GM12878 (cell line): ENCODE data around the gene ZNF668. TPM values are rescaled to one million over a fixed set of nuclear protein-coding genes. Genes with fewer than 3 reads are reported as not detected.
A peak's percentile ranks its signal among the peaks of the same experiment; 100 is the strongest.

ENCODE experiments used
- ATAC-seq: fragments of 200-7000 bp; cut with Tn5 transposase; 3 replicates; pipeline ENCODE4 v1.9.1; 2020; ENCODE audit warnings: mild to moderate bottlenecking, moderate library complexity
- BruUV-seq: library from RNA; stranded (reverse); fragments of 400-500 nt; replicated peaks from 2 replicates; lab custom pipeline; 2021; lab: Mats Ljungman, UMichigan
- CTCF ChIA-PET: fragments of 300-600 bp; sonication (Branson Sonifier 250); formaldehyde crosslinking; extraction: SDS; loops from one replicate; lab custom pipeline; 2021; ENCODE audit warnings: inconsistent platforms; lab: Yijun Ruan, JAX
- POLR2A ChIA-PET: fragments of 350-600 bp; formaldehyde crosslinking; extraction: SDS; loops from one replicate; lab custom pipeline; 2021; ENCODE audit warnings: inconsistent platforms; lab: Charles Lee
- RAD21 ChIA-PET: fragments of 300-600 bp; sonication (Branson Sonifier 250); formaldehyde crosslinking; loops from one replicate; lab custom pipeline; 2023; ENCODE audit warnings: antibody characterized with exemption; ENCODE audit not compliant: unreplicated experiment; lab: Charles Lee
- SMC1A ChIA-PET: fragments of 300-600 bp; sonication (Branson Sonifier 250); formaldehyde crosslinking; loops from one replicate; lab custom pipeline; 2023; ENCODE audit not compliant: unreplicated experiment, uncharacterized antibody; lab: Charles Lee
- DNase-seq: peaks from one replicate; pipeline ENCODE4 v3.0.0-alpha.2; 2011; ENCODE audit warnings: low read depth, low spot score
- FAIRE-seq: peaks from 3 replicates; lab custom pipeline; 2011; peaks lifted over from hg19 to GRCh38; lab: Jason Lieb, UNC
- H2AFZ ChIP-seq: 2 replicates; pipeline ENCODE4 v1.6.0; 2011; ENCODE audit warnings: low read depth, low read length, control low read depth; ENCODE audit not compliant: control insufficient read depth
- H3K27ac ChIP-seq: 2 replicates; pipeline ENCODE4 v1.5.1; 2011; ENCODE audit warnings: control low read depth; ENCODE audit not compliant: control insufficient read depth, insufficient read depth
- H3K27me3 ChIP-seq, 2 experiments: replicated peaks in 1 of 2; 2 replicates each; pipeline versions ENCODE4 v1.6.0 to v1.6.1; 2011; ENCODE audit warnings: low read length in 1 of 2; ENCODE audit not compliant: control insufficient read depth in 2 of 2, insufficient read depth in 2 of 2
- H3K36me3 ChIP-seq, 2 experiments: 2 replicates each; pipeline ENCODE4 v1.5.1; 2011; ENCODE audit warnings: low read length in 1 of 2; ENCODE audit not compliant: control insufficient read depth in 2 of 2, insufficient read depth in 2 of 2
- H3K4me1 ChIP-seq: 2 replicates; pipeline ENCODE4 v1.6.1; 2011; ENCODE audit warnings: mild to moderate bottlenecking, low read length, moderate library complexity, mixed read lengths; ENCODE audit not compliant: control insufficient read depth, insufficient read depth
- H3K4me2 ChIP-seq: 2 replicates; pipeline ENCODE4 v1.6.0; 2011; ENCODE audit warnings: control low read depth; ENCODE audit not compliant: control insufficient read depth, insufficient read depth
- H3K4me3 ChIP-seq: fragments of 200-600 bp; sonication (generic); 2 replicates; pipeline ENCODE4 v1.5.1; 2016
- H3K79me2 ChIP-seq: 2 replicates; pipeline ENCODE4 v1.6.0; 2011; ENCODE audit warnings: low read length; ENCODE audit not compliant: control insufficient read depth, insufficient read depth
- H3K9ac ChIP-seq: 2 replicates; pipeline ENCODE4 v1.8.0; 2011; ENCODE audit warnings: low read length, control low read depth, mixed read lengths; ENCODE audit not compliant: control insufficient read depth, insufficient read depth
- H3K9me3 ChIP-seq: replicated peaks from 3 replicates; pipeline ENCODE4 v1.5.1; 2011; ENCODE audit warnings: mild to moderate bottlenecking, low read length; ENCODE audit not compliant: control insufficient read depth, insufficient read depth
- H4K20me1 ChIP-seq: 2 replicates; pipeline ENCODE4 v1.6.0; 2011; ENCODE audit not compliant: control insufficient read depth, insufficient read depth
- NBN ChIP-seq: fragments of 450-650 bp; IDR thresholded peaks from 2 replicates; pipeline ENCODE4 v1.6.1; 2016
- SREBF2 ChIP-seq: IDR thresholded peaks from 2 replicates; pipeline ENCODE4 v1.6.1; 2012; ENCODE audit warnings: mild to moderate bottlenecking, low read length
- SUPT20H ChIP-seq: IDR thresholded peaks from 2 replicates; pipeline ENCODE4 v1.6.1; 2011; ENCODE audit warnings: low read depth, mild to moderate bottlenecking, low read length, moderate library complexity, borderline replicate concordance; ENCODE audit not compliant: control insufficient read depth
- ZNF207 ChIP-seq: fragments of 450-650 bp; IDR thresholded peaks from 2 replicates; pipeline ENCODE4 v1.6.1; 2014; ENCODE audit warnings: antibody characterized with exemption, mild to moderate bottlenecking, borderline replicate concordance
- ZNF384 ChIP-seq: IDR thresholded peaks from 2 replicates; pipeline ENCODE4 v1.6.1; 2012; ENCODE audit warnings: low read depth, mild to moderate bottlenecking, low read length, improper control_type of control experiment, borderline replicate concordance
- ZNF592 ChIP-seq: fragments of 450-650 bp; IDR thresholded peaks from 2 replicates; pipeline ENCODE4 v1.6.1; 2017; ENCODE audit warnings: mild to moderate bottlenecking, moderate library complexity
- WGBS: methylation state at CpG from one replicate; pipeline ENCODE4 v1.1.6; 2016; ENCODE audit warnings: low lambda C conversion rate; ENCODE audit not compliant: insufficient replicate concordance, insufficient coverage; ENCODE audit errors: missing lambda C conversion rate; 5-methylcytosine and 5-hydroxymethylcytosine counted together
- in situ Hi-C: fragments of 300-500 bp; cut with MboI; formaldehyde crosslinking; loops from 9 replicates; pipeline ENCODE4 v1.14.3; 2018; ENCODE audit warnings: mixed read lengths
- intact Hi-C: fragments of 100-400 bp; cut with micrococcal nuclease; formaldehyde crosslinking; loops from one replicate; pipeline ENCODE4 v1.14.2; 2022; ENCODE audit not compliant: unreplicated experiment
- polyA plus RNA-seq, 11 experiments: library from polyadenylated mRNA; depleted of rRNA in 4 of 11; unstranded in 6 of 11; stranded (reverse) in 5 of 11; fragments of >200 nt; fragmentation: Nextera tagmentation in 4 of 11; fragmentation: Illumina TruSeq in 1 of 11; extraction: Ambion mirVana in 4 of 11; extraction: Trizol in 1 of 11; gene quantifications; 1 replicate in 1 of 11; 2 replicates in 10 of 11; pipeline versions ENCODE4 v1.2.1 to v1.2.3, GENCODE V29; 2011 to 2016; ENCODE audit warnings: inconsistent platforms in 2 of 11, missing spikeins in 2 of 11, low read depth in 1 of 11
- total RNA-seq, 4 experiments: library from RNA; depleted of rRNA in 3 of 4; stranded (reverse); fragments of >200 nt in 3 of 4; fragmentation: Illumina TruSeq in 1 of 4; extraction: Trizol in 1 of 4; gene quantifications; 2 replicates each; pipeline versions ENCODE4 v1.2.1 to v1.2.3, GENCODE V29; 2013 to 2021

Gene ZNF668
- total and polyA plus RNA-seq, 10 of the 15 experiments (the other 5 are each of a cell fraction or from before 2014, with no cell fraction given), result 0.05 to 20.7 (median 10.0) TPM; not detected in 1

DNA sequence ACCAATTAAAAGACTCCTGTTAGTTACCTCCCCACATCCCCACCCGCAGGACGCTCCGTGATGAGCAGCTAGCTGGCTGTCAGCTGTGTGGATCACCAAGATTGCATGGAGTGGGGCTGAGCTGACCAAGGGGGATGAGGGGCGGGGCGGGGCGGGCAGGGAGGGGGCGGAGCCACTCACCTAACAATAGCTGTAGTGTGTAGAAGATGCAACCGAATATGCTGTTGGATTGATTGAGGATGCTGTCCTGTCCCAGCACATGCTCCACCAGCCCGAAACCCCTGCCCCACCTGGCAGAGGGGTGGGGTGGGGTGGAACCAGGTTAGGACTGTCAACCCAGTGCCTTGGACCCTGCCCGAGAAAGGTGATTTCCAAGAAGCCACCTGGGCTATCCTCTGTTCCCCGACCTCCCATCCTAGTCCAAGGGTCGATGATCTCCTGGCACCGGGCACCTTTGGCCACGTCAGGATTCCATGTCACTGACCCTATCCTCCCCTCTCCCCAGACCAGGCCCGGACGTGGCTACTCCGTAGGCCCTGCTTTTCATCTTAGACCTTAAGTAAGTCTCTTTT lies 19.2 kb upstream of the ZNF668 start:
- H3K27ac ChIP-seq, result no peak overlapping the region
- H3K4me3 ChIP-seq, result peak overlapping the region; percentile 99
- H4K20me1 ChIP-seq, result no peaks in the 10 kb centered on the region
- intact Hi-C loops (loop anchor here (5.0 to 10.0 kb wide), 2 partner anchors 138 to 349 kb away; partner anchors contain the start of genes SETD1A and ZNF843), in situ Hi-C loops (no loop called here)
- FAIRE-seq, result no peak
- ChIA-PET SMC1A (interaction anchor here (1.1 to 2.1 kb wide), 7 partner anchors 19 to 363 kb away, joined by 3 to 11 read pairs (median 4); partner anchors contain the start of genes HSD3B7, ZNF646 and ZNF668), POLR2A (interaction anchor here (0.6 to 1.6 kb wide), 6 partner anchors 19 to 100 kb away, joined by 3 to 14 read pairs (median 3); partner anchors contain the start of genes FUS, ZNF646 and ZNF668), RAD21 (interaction anchor here (0.7 to 2.4 kb wide), 12 partner anchors 19 to 350 kb away, joined by 3 to 8 read pairs (median 5); partner anchors contain the start of genes HSD3B7, KAT8, ZNF646 and ZNF668), CTCF (interaction anchor here (1.1 to 2.6 kb wide), 11 partner anchors 10 to 290 kb away, joined by 3 to 15 read pairs (median 5); partner anchors contain the start of genes BCKDK, HSD3B7 and ZNF646)
- no peaks in the 10 kb centered on the region for H3K9me3 ChIP-seq
- H3K27me3 ChIP-seq, result no peaks in the 10 kb centered on the region
- no peak overlapping the region for H2AFZ ChIP-seq
- WGBS, result 7% methylated on average over 17 of the region's 17 CpGs
- H3K9ac ChIP-seq, result peak overlapping the region; percentile 83; the same call in 1 of the 2 replicates
- peaks cover 8% of the 10 kb centered on the region for H3K4me1 ChIP-seq
- no TSS peak for BruUV-seq
- no peak for DNase-seq
- TF ChIP-seq SUPT20H, result no peak
- TF ChIP-seq NBN, result no peak
- TF ChIP-seq ZNF207, result no peak
- TF ChIP-seq ZNF592, result no peak
- peak; percentile 24; the same call in 1 of the 2 replicates for TF ChIP-seq ZNF384
- no peak for TF ChIP-seq SREBF2
- peak; percentile 29 for ATAC-seq
- peaks cover 0 to 2% of the 10 kb centered on the region in 2 experiments; a peak in 3 of 4 replicates for H3K36me3 ChIP-seq
- H3K79me2 ChIP-seq, result peaks cover 20% of the 10 kb centered on the region
- peak overlapping the region; percentile 86 for H3K4me2 ChIP-seq
